GM12878 (cell line): ENCODE results near the gene DUSP10. TPM values are rescaled to one million over a fixed set of nuclear protein-coding genes. Genes with fewer than 3 reads are reported as not detected.

ENCODE experiments used
- ATAC-seq: fragments of 200-7000 bp; cut with Tn5 transposase; 3 replicates; pipeline ENCODE4 v1.9.1; 2020; ENCODE audit warnings: mild to moderate bottlenecking, moderate library complexity
- BruUV-seq: library from RNA; stranded (reverse); fragments of 400-500 nt; replicated peaks from 2 replicates; lab custom pipeline; 2021; lab: Mats Ljungman, UMichigan
- CTCF ChIA-PET: fragments of 300-600 bp; sonication (Branson Sonifier 250); formaldehyde crosslinking; extraction: SDS; loops from one replicate; lab custom pipeline; 2021; ENCODE audit warnings: inconsistent platforms; lab: Yijun Ruan, JAX
- POLR2A ChIA-PET: fragments of 350-600 bp; formaldehyde crosslinking; extraction: SDS; loops from one replicate; lab custom pipeline; 2021; ENCODE audit warnings: inconsistent platforms; lab: Charles Lee
- RAD21 ChIA-PET: fragments of 300-600 bp; sonication (Branson Sonifier 250); formaldehyde crosslinking; loops from one replicate; lab custom pipeline; 2023; ENCODE audit warnings: antibody characterized with exemption; ENCODE audit not compliant: unreplicated experiment; lab: Charles Lee
- SMC1A ChIA-PET: fragments of 300-600 bp; sonication (Branson Sonifier 250); formaldehyde crosslinking; loops from one replicate; lab custom pipeline; 2023; ENCODE audit not compliant: unreplicated experiment, uncharacterized antibody; lab: Charles Lee
- DNase-seq: peaks from one replicate; pipeline ENCODE4 v3.0.0-alpha.2; 2011; ENCODE audit warnings: low read depth, low spot score
- FAIRE-seq: peaks from 3 replicates; lab custom pipeline; 2011; peaks lifted over from hg19 to GRCh38; lab: Jason Lieb, UNC
- H2AFZ ChIP-seq: 2 replicates; pipeline ENCODE4 v1.6.0; 2011; ENCODE audit warnings: low read depth, low read length, control low read depth; ENCODE audit not compliant: control insufficient read depth
- H3K27ac ChIP-seq: 2 replicates; pipeline ENCODE4 v1.5.1; 2011; ENCODE audit warnings: control low read depth; ENCODE audit not compliant: control insufficient read depth, insufficient read depth
- H3K27me3 ChIP-seq, 2 experiments: replicated peaks in 1 of 2; 2 replicates each; pipeline versions ENCODE4 v1.6.0 to v1.6.1; 2011; ENCODE audit warnings: low read length in 1 of 2; ENCODE audit not compliant: control insufficient read depth in 2 of 2, insufficient read depth in 2 of 2
- H3K36me3 ChIP-seq, 2 experiments: 2 replicates each; pipeline ENCODE4 v1.5.1; 2011; ENCODE audit warnings: low read length in 1 of 2; ENCODE audit not compliant: control insufficient read depth in 2 of 2, insufficient read depth in 2 of 2
- H3K4me1 ChIP-seq: 2 replicates; pipeline ENCODE4 v1.6.1; 2011; ENCODE audit warnings: mild to moderate bottlenecking, low read length, moderate library complexity, mixed read lengths; ENCODE audit not compliant: control insufficient read depth, insufficient read depth
- H3K4me2 ChIP-seq: 2 replicates; pipeline ENCODE4 v1.6.0; 2011; ENCODE audit warnings: control low read depth; ENCODE audit not compliant: control insufficient read depth, insufficient read depth
- H3K4me3 ChIP-seq: fragments of 200-600 bp; sonication (generic); 2 replicates; pipeline ENCODE4 v1.5.1; 2016
- H3K79me2 ChIP-seq: 2 replicates; pipeline ENCODE4 v1.6.0; 2011; ENCODE audit warnings: low read length; ENCODE audit not compliant: control insufficient read depth, insufficient read depth
- H3K9ac ChIP-seq: 2 replicates; pipeline ENCODE4 v1.8.0; 2011; ENCODE audit warnings: low read length, control low read depth, mixed read lengths; ENCODE audit not compliant: control insufficient read depth, insufficient read depth
- H3K9me3 ChIP-seq: replicated peaks from 3 replicates; pipeline ENCODE4 v1.5.1; 2011; ENCODE audit warnings: mild to moderate bottlenecking, low read length; ENCODE audit not compliant: control insufficient read depth, insufficient read depth
- H4K20me1 ChIP-seq: 2 replicates; pipeline ENCODE4 v1.6.0; 2011; ENCODE audit not compliant: control insufficient read depth, insufficient read depth
- CEBPZ ChIP-seq: fragments of 150-350 bp; IDR thresholded peaks from 2 replicates; pipeline ENCODE4 v1.6.1; 2016; ENCODE audit warnings: low read depth, low read length
- CHD4 ChIP-seq: fragments of 200-600 bp; sonication (generic); IDR thresholded peaks from 2 replicates; pipeline ENCODE4 v1.6.1; 2016; ENCODE audit warnings: mild to moderate bottlenecking
- DPF2 ChIP-seq: fragments of 450-650 bp; IDR thresholded peaks from 2 replicates; pipeline ENCODE4 v1.6.1; 2017; ENCODE audit warnings: mild to moderate bottlenecking
- EGR1 ChIP-seq, 2 experiments: IDR thresholded peaks; 1 replicate in 1 of 2; 2 replicates in 1 of 2; pipeline ENCODE4 v1.6.1; 2011 to 2012; ENCODE audit warnings: low read depth in 2 of 2, low read length in 2 of 2, borderline replicate concordance in 1 of 2, mild to moderate bottlenecking in 1 of 2, moderate library complexity in 1 of 2
- IRF4 ChIP-seq: IDR thresholded peaks from 2 replicates; pipeline ENCODE4 v1.6.1; 2011; ENCODE audit warnings: low read depth, low read length
- LARP7 ChIP-seq: fragments of 450-650 bp; IDR thresholded peaks from 2 replicates; pipeline ENCODE4 v1.6.1; 2017; ENCODE audit warnings: mild to moderate bottlenecking
- POLR2AphosphoS5 ChIP-seq: IDR thresholded peaks from 2 replicates; pipeline ENCODE4 v1.6.1; 2011; ENCODE audit warnings: mild to moderate bottlenecking, low read length, inconsistent platforms
- RELB ChIP-seq: fragments of 450-650 bp; IDR thresholded peaks from 2 replicates; pipeline ENCODE4 v1.6.1; 2017; ENCODE audit warnings: low read depth, mild to moderate bottlenecking, moderate library complexity
- REST ChIP-seq: IDR thresholded peaks from 2 replicates; pipeline ENCODE4 v1.6.1; 2012; ENCODE audit warnings: mild to moderate bottlenecking, low read depth, low read length
- TCF12 ChIP-seq: IDR thresholded peaks from 2 replicates; pipeline ENCODE4 v1.6.1; 2011; ENCODE audit warnings: low read depth, mild to moderate bottlenecking, low read length
- WGBS: methylation state at CpG from one replicate; pipeline ENCODE4 v1.1.6; 2016; ENCODE audit warnings: low lambda C conversion rate; ENCODE audit not compliant: insufficient replicate concordance, insufficient coverage; ENCODE audit errors: missing lambda C conversion rate; 5-methylcytosine and 5-hydroxymethylcytosine counted together
- in situ Hi-C: fragments of 300-500 bp; cut with MboI; formaldehyde crosslinking; loops from 9 replicates; pipeline ENCODE4 v1.14.3; 2018; ENCODE audit warnings: mixed read lengths
- intact Hi-C: fragments of 100-400 bp; cut with micrococcal nuclease; formaldehyde crosslinking; loops from one replicate; pipeline ENCODE4 v1.14.2; 2022; ENCODE audit not compliant: unreplicated experiment
- polyA plus RNA-seq, 11 experiments: library from polyadenylated mRNA; depleted of rRNA in 4 of 11; unstranded in 6 of 11; stranded (reverse) in 5 of 11; fragments of >200 nt; fragmentation: Nextera tagmentation in 4 of 11; fragmentation: Illumina TruSeq in 1 of 11; extraction: Ambion mirVana in 4 of 11; extraction: Trizol in 1 of 11; gene quantifications; 1 replicate in 1 of 11; 2 replicates in 10 of 11; pipeline versions ENCODE4 v1.2.1 to v1.2.3, GENCODE V29; 2011 to 2016; ENCODE audit warnings: inconsistent platforms in 2 of 11, missing spikeins in 2 of 11, low read depth in 1 of 11
- total RNA-seq, 4 experiments: library from RNA; depleted of rRNA in 3 of 4; stranded (reverse); fragments of >200 nt in 3 of 4; fragmentation: Illumina TruSeq in 1 of 4; extraction: Trizol in 1 of 4; gene quantifications; 2 replicates each; pipeline versions ENCODE4 v1.2.1 to v1.2.3, GENCODE V29; 2013 to 2021

DUSP10 gene
- total and polyA plus RNA-seq, 10 of the 15 experiments (the other 5 are each of a cell fraction or from before 2014, with no cell fraction given) = 20.3 to 38.4 (median 27.8) TPM

GRCh38 chr1:221690858-221691257, 51.0 kb downstream of the DUSP10 start:
- no peak for TF ChIP-seq DPF2
- no peak for TF ChIP-seq REST
- TF ChIP-seq TCF12 = no peak
- TF ChIP-seq RELB = no peak
- no peak for TF ChIP-seq CEBPZ
- no peak for TF ChIP-seq IRF4
- TF ChIP-seq CHD4 = no peak
- TF ChIP-seq POLR2AphosphoS5 = no peak
- TF ChIP-seq LARP7 = no peak
- TF ChIP-seq EGR1 (IDR thresholded peaks at IDR 0.05; ENCODE audit: borderline replicate concordance in 1 of 2, low read depth in 2 of 2, low read length in 2 of 2) = no peak
- H3K4me2 ChIP-seq = no peak overlapping the region
- SMC1A ChIA-PET = interaction anchor here (0.7 to 5.2 kb wide), 17 partner anchors 9 to 89 kb away, joined by 3 to 44 read pairs (median 5); partner anchors contain the start of gene DUSP10
- no peak for ATAC-seq
- peaks cover 3% of the 10 kb centered on the region; the same call in 1 of the 2 replicates for H3K4me1 ChIP-seq
- 0 out of 3 replicates have a peak, but pooled peaks cover 2% of the 10 kb centered on the region for H3K9me3 ChIP-seq
- H3K4me3 ChIP-seq = no peak overlapping the region
- in situ Hi-C loops (no loop called here), intact Hi-C loops (no loop called here)
- DNase-seq = no peak
- no peaks in the 10 kb centered on the region for H3K36me3 ChIP-seq
- POLR2A ChIA-PET = interaction anchor here (2.0 kb wide), 1 partner anchor 18 kb away, joined by 6 read pairs; no protein-coding TSS in a partner anchor
- CTCF ChIA-PET = interaction anchor here (0.7 to 1.9 kb wide), 3 partner anchors 8 to 150 kb away, joined by 3 to 7 read pairs (median 4); no protein-coding TSS in a partner anchor
- BruUV-seq = no TSS peak
- H3K27me3 ChIP-seq = no peaks in the 10 kb centered on the region
- H3K9ac ChIP-seq = no peak overlapping the region
- no peak overlapping the region for H2AFZ ChIP-seq
- FAIRE-seq = no peak
- H3K79me2 ChIP-seq = no peaks in the 10 kb centered on the region
- H3K27ac ChIP-seq = no peak overlapping the region
- RAD21 ChIA-PET = interaction anchor here (0.5 to 1.3 kb wide), 3 partner anchors 18 to 49 kb away, joined by 3 to 4 read pairs (median 4); no protein-coding TSS in a partner anchor
- no peaks in the 10 kb centered on the region for H4K20me1 ChIP-seq
- WGBS = 0% methylated on average over 1 of the region's 1 CpG
